Activated CD8-positive, alpha-beta memory T cell treated with anti-CD3 and anti-CD28 coated beads for 48 hours (primary cell): ENCODE measurements around the gene TTLL10.
"Not testable (repeated sequence)": the region's sequence is repeated elsewhere in the genome, so short reads cannot be mapped to it uniquely, and the experiment has no call there.

Experiments used
- DNase-seq, 3 experiments: peaks; one replicate each; pipeline ENCODE4 v3.0.0-alpha.2; 2020; ENCODE audit warnings: low read depth in 2 of 3, low spot score in 2 of 3

Gene TTLL10

DNA sequence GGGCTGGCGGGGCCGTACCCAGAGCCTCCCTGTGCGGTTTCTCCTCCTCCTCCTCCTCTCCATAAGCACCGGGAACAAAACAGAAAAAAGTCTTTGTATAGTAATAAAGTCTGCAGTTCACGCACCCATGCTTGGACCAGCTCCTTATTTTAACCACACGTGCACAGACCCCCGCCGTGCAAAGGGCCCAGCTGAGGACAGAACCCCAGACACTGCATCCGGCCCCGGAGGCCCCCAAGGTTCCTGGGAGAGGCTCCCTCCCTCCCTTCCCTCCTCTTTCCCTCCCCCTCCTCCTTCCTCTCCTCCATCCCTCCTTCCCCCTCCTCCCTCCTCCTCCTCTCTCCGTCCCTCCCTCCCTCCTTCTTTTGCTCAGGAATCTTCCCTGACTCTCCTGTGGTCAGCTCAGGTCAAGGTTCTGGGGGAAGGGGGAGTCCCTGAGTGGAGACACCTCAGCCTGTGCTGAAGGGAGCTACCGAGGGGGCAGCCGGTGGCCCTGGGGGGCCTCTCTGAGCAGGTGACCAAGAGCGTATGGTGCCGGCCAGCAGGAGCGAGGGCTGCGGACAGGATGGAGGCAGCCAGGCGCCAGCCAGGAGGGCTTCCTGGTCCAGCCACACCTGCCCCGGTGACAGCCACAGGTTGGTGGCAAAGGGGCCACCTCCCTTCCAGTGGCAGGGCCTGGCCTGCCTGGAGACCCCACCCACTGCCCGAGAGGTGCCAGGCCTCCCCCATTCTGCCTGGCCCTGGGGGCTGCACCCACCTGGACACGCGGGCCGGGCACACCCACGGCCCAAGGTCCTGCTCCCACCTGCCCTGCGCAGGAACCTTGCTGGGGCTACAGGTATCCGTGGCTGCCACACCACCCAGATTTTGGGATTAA, 3.2 kb upstream of the TTLL10 start:
- DNase-seq = no peak

DNA sequence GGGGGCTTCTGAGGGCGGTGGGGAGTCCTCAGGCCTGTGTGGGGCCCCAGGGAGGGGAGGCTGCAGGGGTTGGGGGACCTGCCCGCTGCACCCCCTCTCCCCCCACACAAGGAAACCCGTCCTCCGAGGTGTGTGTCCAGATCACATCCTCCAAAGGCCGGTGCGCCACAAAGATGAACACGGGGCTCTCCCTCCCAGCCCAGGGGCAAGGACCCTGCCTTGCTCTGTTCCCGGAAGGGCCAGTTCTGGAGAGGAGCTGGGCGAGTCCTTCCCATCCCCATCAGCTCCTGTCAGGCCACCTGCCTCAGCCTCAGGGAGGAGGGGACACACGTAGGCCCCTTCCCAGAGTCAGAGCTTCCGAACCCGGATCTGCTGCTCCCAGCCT, 2.5 kb upstream of the TTLL10 start:
- no peak for DNase-seq

DNA sequence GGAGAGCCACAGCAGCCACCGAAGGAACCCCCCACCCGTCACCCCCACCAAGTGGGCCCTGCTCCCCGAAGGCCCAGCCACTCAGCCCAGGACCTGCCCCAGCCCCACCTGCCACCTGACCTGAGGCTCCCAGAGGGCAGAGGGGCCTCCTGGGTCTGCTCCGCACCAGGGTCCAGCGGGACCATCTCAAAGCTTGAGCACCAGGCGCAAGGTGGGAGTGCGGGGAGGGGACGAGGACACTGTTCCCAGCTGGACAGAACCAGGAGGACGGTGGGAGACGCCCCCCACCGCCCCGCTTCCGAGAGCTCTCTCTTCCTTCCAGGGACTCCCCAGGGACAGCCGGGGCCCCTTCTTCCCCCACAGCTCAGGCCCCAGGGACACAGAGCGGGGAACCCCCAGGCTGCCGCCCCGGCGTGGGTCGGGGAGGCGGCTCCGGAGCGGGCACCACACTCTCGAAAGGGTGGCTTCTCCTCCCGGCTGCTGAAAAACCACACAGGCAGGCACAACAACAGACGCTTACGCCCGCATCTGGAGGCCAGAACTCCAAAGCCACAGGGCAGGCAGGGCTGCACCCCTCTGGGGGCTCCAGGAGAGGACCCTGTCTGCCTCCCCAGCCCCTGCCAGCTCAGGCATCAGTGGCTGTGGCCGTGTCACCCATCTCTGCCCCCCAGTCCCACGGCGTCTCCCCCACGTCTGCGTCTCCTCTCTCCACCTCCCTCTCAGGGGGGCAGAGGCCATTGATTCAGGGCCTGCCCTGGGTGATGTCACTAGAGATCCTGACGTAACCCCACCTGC, 1.9 kb upstream of the TTLL10 start:
- peak in 1 of 3 experiments; percentile 9 for DNase-seq

GRCh38 chr1:1173061-1173792, 453 bp upstream of the TTLL10 start:
- DNase-seq = no peak

- DNase-seq = no peak
These were observed 1.8 kb downstream of the TTLL10 start for GRCh38 chr1:1175221-1176062.

- DNase-seq = not testable (repeated sequence)
These were observed 2.5 kb downstream of the TTLL10 start for GRCh38 chr1:1176063-1176761.

DNA sequence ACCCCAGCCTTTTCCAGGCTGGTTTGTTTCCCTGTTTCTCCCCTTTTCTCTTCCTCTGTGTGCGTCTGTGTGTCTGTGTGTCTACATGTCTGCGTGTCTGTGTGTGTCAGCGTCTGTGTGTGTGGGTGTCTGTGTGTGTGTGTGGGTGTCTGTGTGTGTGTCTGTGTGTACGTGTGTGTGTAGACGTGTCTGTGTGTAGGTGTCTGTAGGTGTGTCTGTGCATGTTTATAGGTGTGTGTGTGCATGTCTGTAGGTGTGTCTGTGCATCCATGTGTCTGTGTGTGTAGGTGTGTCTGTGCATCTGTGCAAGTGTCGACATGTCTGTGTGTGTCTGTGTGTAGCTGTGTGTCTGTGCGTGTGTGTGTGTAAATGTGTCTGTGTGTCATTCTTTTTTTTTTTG, 3.3 kb downstream of the TTLL10 start:
- DNase-seq = no peak

DNA sequence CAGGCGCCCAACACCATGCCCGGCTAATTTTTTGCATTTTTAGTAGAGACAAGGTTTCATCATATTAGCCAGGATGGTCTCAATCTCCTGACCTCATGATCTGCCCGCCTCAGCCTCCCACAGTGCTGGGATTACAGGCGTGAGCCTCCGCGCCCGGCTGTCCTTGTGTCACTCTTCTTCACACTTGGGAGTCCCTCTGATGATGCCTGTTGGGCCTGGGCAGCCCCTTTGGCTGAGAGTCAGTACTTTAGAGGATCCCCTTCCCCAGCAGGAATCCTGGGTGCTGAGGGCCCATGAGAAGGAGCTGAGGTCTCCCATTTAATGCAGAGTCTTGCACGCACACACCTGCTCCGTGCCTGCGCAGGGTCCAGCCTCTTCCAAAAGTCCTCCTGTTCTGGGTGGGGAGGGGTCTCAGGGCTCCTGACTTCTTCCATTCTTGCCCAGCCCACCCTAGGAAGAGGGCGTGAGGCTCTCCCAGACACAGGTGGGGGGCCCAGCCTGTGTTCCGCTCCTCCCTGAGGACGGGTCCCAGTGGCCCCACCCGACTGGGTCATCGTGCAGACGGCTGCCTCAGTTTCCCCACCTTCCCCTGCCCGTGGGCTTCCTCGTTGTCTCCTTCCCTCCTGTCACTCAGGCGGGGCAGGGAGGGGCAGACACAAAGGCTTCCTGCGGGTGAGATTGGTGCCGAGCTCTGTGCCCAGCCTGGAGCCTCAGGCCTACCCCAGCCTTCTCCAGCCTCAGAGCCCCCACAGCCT, 3.9 kb downstream of the TTLL10 start:
- no peak for DNase-seq

DNA sequence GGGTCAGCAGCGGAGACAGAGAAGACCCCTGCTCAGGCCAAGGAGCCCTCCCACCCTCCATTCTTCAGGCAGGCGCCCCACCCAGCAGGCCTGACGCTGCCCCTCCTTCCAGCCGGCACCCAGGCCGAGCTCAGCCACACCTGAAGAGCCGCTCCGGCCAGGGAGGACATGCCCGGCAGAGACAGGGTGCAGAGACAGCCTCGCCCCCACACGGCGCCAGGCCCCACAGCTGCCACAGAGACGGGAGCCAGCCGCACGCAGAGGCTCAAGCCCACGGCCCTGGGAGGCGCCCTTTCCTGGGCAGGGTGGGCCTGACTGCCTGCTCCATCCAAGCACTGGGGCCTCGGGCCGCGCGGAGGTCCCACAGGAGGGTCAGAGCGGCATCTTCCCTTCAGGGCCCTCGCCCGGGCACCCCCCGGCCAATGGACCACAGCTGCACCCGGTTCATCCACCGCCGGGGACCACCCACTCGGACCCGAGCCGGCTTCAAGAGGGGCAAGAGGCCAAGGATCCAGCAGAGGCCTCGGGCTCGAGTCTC, 5.2 kb downstream of the TTLL10 start:
- DNase-seq = no peak

DNA sequence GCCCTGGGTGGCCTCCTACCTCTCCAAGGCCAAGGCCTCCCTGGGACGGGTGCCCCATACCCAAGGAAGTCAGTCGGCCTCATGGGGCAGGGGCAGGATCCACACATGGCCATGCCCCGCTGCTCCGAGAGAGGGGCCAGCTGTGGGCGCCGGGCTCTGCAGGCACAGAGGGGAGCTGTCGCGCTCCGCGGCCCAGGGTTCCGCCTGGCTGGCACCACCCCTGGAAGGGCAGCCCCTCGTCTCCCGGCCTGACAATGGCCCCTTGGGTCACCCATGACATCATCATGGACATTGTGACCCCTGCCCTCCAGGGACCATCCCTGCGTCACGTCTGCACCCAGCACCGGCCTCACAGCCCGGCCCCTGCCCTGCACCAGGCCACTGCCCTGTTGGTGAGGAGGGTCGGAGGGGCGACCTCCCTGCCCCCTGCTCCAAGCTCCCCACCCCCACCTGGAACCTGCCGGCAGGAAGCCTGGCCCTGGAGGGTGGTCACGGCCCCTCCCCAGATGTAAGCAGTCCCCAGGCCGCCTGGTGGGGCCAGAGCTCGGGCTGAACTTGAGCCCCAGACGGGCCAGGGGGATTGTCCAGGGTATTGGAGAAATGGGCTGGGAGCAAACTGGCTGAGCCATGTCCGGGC, 5.8 kb downstream of the TTLL10 start:
- DNase-seq = no peak

- no peak for DNase-seq
These were observed 6.5 kb downstream of the TTLL10 start for GRCh38 chr1:1179983-1180861.

- no peak for DNase-seq
These were observed 7.7 kb downstream of the TTLL10 start for GRCh38 chr1:1181129-1181937.

DNA sequence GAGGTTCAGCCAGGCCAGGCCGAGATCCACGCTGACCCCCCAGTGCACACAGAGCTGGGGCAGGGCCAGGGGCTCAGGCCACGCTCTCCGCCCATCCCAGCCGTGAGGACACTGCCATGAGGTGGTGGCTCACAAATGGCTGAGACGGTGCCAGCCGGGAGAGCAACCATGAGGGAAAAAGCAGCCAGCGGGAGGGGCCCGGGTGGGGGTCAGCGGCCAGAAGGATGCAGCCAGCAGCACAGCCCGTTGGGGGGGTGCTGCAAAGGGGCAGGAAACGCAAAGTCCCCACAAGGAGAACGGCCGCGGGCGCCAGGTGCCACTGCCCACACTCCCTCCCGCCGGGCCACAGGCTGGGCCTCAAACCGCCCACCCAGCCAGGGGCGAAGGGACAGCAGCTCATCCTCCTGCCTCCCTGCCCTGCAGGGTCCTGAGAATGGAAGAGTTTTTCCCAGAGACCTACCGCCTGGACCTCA, 8.3 kb downstream of the TTLL10 start:
- DNase-seq = no peak

DNA sequence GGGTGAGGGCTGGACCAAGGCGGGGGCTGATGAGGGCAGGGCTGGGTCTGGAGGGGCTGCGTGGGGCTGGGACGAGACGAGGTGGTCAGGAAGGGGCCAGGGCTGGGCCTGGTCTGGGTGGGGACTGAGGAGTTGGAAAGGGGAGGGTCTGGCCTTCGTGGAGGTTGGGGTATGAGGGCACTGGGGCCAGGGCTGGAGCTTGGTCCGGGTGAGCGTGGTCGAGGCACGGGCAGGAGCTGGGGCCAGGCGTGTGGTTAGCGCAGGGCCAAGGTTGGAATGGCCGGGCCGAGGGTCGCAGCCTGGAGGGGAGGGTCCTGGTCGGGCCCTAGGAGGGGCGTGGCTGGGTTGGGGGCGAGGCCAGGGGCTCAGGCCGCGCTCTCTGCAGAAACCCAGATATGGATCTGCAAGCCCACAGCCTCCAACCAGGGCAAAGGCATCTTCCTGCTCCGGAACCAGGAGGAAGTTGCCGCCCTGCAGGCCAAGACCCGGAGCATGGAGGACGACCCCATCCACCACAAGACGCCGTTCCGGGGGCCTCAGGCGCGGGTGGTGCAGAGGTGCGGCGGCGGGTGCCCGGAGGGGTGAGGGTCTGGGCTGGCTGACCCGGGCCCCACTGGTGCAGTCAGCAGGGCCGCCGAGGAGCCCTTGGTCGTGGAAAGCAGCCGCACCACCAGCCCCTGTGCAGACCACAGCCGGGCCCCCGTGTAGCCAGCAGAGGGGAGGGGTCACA, 9.0 kb downstream of the TTLL10 start:
- no peak for DNase-seq

- no peak for DNase-seq
These were observed 9.6 kb downstream of the TTLL10 start for GRCh38 chr1:1183221-1183747.
